Liver (tissue), 3 donors: ENCODE data around the gene UBE2F.
"Not testable (repeated sequence)": the region's sequence is repeated elsewhere in the genome, so short reads cannot be mapped to it uniquely, and the experiment has no call there.

ENCODE experiments used
- CTCF ChIP-seq: fragments of 150-350 bp; IDR thresholded peaks from 2 replicates; pipeline ENCODE4 v1.5.1; 2017; ENCODE audit warnings: improper control_type of control experiment, low read depth, low read length; ENCODE audit not compliant: missing input control
- RAD21 ChIP-seq, 2 donors: IDR thresholded peaks; 2 replicates each; pipeline ENCODE4 v1.6.1; 2016; ENCODE audit warnings: antibody characterized with exemption in 2 of 2, mild to moderate bottlenecking in 2 of 2
- donor health status: healthy.
- donor health status: healthy.

GRCh38 chr2:237951354-237951753 lies 15.5 kb upstream of the UBE2F start:
- not testable (repeated sequence) for TF ChIP-seq CTCF; RAD21 (IDR thresholded peaks at IDR 0.05)
